NCI-H1436 (cell line): ENCODE data around the gene SORCS1.

Experiments
- DNase-seq: peaks from one replicate; lab custom pipeline; 2025; lab: John Stamatoyannopoulos, UW

The SORCS1 gene

DNA sequence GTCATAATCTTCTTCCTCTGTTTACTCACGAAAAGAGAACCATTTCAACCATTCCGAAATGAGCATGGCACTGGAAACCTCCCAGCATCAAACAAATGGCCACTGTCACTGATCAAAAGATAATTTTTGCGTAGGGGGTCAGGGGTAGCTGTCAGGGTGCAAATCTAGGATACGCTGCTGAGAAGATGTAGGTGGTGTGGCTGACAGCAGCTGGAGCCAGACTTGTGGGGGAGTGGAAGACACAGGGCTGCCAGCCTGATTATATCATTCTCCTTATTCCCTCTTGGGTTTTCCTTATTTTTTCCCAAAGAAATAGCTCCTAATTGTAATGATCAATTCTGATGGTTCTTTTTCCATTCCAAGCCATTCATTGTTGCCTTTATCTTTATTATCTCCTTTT lies 266.1 kb downstream of the SORCS1 start:
- DNase-seq, result no peak

DNA sequence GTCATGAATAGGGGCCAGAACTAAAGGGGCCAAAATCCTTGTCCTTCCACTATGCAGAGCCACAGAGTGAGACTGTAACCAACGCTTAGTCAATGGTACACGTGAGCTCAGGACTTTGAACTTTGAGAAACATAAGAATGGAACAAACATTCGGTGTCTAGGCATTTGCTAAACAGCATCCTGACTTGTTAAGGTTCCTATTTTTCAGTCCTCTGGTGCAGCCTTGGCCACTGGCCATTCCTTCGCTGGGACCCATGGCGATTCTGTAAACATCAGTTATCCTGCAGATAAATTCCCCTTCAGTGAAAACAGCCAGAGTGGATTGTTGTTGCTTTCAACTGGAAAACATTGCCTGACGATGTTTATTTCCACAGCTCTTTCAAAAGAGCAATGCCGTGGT lies 266.8 kb downstream of the SORCS1 start:
- DNase-seq, result no peak

DNA sequence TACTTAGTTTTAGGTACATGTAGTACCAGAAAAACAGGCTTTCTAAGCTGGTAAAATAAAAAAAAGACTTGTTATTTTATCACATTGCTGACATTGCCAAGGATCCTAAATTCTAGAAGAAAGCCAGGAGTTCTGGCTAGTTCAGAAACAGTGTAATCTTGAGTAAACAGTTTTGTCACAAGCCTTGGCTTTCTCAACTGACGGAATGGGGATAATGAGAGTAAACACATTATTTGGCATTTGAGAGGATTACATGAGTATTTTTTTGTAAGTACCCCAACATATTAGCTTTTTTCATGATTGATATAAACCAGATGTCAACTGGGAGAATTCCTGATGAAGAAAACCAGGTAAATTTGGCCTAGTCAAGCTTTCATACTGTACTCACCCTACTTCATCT lies 269.8 kb downstream of the SORCS1 start:
- DNase-seq, result no peak

DNA sequence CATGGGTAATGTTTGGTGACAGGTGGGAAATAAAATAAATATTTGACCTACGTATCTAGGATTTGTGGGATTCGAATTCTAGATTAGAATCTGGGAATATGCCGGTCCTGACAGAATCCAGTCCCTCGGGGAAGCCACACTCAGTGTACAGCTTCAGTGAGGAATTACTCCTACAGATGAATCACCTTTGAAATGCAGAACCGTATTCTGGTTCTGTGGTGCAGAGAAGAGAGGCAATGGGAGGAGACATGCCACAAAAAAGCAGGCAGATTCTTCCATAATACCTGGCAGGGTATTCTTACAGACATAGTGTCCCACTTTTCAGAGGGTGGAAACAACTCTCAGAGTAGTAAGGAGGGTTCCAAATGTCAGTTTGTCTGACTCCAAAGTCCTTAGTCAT lies 286.9 kb downstream of the SORCS1 start:
- DNase-seq, result no peak

DNA sequence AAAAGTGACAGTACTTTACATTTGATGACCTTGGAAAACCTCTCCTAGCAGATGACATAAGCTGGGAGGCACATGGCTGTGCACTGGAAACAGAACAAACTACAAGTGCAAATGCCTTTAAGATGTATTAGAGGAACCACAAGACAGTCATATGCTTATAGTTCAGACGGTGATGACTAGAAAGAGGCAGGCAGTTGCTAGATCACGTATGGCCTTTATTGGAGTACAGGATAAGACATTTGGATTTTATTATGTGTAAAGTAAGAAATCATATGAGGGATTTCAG lies 290.0 kb downstream of the SORCS1 start:
- DNase-seq, result no peak

DNA sequence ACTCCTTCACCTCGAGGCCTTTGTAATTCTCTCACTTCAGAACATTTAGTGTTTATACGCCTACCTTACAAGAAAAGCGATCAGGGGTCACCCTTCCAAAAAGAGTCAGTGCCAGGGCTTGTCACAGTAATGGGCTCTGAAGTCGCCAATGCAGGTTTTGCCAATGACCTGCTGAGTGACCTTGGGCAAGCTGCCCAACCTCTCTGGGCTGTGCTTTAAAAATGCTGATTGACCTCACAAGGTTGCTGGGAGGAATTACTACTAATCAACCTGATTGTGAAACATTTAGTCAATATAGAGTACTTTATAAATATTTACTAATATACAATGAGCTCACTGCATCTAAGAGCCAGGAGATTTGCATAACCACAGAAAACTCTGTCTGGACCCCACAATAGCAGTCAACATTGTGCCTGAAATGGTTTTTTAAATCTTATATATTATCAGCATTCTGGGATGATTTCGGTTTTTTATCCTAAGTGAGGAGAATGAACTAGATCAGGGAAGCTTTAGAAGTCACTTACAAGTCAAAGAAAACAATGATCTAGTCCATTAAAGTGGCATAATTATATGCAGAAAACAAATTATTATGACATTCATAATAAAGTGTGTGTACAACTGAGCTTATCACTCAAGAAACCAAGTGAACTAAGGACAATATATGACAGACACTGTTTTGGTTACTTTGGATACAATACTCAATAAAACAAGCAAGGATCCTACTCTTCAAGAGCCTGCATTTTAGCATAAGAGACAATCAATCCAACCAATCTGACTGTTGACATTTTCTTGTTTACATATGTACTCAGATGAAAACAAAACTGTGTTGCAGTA lies 290.5 kb downstream of the SORCS1 start:
- DNase-seq, result no peak

DNA sequence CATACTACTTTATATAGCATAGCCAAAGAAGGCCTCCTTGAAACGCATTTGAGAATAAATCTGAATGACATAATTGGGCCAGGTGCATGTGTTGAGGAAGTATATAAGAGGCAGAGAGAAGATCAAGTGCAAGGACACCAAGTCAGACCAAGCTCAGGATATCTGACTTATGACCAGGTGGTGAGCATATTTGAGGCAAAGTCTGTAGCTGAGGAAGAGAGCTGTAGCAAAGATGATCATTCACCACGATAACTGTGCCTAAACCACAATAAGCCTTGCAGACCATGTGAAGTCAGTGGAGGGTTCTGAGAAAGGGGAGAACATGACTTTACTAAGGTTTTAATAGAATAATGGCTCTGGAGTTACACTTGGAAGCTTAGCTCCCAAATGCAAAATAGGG lies 292.3 kb downstream of the SORCS1 start:
- DNase-seq, result no peak

DNA sequence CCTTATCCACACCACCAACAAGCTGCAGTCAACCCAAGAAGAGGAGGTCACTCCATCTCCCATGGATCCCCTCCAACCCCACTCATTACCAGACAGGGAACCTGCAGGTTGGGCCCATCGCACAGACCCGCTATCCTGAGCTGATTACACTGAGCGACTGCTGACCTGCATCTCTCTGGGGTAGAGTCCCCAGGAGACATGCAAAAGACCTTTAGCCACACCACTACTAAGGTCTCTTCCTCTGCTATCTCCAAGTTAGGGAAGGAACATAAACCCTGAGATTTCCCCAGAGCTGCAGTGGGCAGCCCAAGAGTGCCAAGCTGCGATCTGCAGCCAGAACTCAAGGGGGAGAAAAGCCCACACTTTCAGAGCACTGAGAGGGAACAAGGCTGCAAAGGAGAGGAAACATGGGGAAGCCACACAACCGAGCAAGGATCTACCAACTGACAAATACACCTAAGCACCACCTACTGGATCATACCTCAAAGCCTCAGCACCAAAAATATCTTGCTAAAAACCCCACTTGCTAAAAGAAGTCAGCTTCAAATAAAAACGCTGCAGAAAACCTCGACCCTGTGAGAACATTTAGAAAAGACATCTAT lies 298.2 kb downstream of the SORCS1 start:
- DNase-seq, result no peak

DNA sequence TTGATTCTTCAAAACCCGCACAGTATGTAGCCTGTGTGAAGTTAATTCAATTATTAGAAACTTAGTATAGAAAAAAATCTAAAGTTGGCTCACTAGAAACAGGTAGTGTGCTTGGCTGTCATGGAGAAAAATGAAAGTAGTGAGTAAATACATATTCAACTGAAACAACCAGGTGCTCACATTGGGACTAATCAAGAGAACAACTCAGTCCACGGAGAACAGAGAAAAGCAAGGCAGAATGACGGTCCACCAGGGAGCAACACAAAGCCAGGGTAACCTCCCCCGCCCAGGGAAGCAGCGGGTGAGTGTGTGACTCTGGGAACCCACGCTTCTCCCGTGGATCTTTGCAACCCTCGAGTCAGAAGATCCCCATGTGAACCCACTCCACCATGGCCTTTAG lies 300.5 kb downstream of the SORCS1 start:
- DNase-seq, result no peak

DNA sequence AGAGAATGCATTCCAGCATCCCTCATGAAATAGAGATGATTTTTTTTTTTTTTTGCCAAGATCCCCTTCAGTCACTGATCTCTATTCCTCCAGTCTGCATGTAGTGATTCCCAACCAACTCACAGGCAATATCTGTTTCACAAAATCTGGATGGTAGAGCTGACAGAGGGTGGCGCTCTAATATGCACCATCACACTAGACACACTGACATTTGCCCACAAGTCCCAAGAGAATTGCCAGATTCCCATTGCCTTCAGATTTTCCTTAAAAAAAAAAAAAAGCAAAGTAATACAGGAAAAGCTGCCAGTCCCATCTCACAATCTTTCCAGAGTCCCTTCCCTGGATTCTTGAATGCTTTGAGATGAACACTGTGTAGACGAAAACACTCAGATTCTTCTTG lies 301.0 kb downstream of the SORCS1 start:
- DNase-seq, result no peak

DNA sequence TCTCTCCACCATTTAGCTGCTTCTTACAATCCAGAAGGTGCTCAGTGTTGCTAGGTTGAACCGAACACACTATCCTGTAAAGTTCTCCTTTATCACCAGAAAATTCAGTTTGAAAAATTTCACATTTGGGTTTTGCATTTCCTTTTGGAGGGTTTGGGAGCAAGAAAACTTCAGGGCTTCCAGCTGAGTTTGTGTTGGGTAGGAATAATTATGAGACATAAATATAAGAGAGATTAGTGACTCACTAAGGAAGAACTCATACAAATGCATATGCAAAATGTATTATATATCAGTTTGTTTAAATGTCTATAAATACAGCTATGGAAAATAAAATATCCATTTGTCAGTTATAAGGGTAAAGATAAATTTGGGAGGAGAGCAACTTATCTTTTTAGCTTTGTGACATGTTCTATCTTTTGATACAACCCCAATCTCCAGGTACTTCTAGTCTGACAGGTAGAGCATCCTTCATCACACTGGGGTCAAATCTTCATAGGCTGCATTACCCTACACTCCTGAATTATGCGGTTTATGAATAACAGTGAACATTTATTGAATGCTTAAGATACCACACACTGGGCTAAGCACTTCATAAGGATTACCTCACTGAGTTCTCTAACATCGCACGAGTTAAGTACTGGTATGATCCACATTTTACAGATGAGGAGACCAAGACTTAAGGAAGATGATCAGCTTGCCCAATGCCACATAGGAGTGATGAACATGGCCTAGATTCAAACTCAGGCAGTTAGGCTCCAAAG lies 304.4 kb downstream of the SORCS1 start:
- DNase-seq, result no peak

DNA sequence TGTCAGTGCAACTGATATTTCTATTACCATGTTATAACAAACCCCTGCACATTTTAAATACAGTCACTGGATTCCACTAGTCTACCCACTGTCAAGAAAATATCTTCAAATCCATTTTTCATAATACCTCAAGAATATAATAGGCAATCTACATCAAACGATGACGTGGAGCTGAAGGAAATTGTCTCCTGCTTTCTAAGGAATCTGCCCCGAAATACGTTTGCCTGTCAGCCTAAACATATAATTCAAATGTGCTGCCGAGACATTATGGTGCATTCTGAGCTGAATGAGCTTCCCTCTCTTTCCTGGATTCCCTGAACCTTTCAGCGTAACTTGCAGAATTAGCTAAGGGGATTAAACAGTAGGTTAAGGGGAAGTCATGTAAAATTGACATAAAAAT lies 306.8 kb downstream of the SORCS1 start:
- DNase-seq, result no peak

DNA sequence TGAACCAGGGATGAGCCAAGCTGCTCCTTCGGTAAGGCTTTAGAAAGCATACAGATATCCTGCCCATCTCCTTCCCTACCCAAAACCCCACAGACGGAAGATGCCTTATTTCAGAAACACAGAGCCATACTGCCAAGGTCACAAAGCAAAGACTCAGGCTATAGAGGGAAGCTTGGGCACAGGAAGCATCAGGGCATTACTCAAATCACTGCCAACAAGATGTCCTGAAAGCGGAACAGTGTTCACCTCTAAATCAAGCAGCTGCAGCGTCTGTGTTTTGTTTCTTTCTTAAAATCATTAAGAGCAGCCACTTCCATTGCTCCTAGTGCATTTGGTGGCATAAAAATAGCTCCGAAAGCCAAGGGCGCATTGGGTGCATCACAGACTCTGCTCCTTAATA lies 307.3 kb downstream of the SORCS1 start:
- DNase-seq, result no peak

DNA sequence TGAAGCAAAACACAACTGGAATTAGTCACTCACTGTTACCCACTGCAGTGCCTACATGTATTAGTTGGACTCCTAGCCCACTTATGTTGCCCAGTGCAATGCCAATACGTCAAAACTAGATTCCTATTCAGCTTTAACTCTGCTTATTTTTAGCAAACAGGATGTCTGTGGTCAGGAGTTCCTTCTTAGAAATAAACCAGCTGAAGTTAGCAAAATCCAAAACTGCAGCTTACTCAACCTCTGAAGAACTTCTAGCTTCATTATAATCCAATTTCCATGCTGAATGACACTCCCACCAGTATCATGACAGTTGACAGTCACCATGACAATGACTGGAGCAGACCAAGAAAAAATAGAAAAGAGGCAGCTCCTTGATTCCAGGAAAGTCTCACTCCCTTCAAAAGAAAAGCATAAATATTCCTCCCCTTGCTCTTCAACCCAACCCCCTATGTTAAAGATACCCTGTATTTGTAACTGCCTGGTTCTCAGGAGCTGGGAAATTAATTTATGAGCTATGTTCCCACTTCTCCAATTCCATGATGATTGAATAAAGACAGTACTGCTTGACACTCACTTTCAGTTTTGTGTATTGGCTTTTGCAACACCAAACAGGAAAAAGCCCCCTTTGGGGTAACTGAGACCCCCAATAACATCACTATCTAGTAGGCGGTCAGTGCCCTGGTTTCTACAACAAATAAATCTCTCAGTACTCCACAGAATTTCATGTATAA lies 327.4 kb downstream of the SORCS1 start:
- no peak for DNase-seq

DNA sequence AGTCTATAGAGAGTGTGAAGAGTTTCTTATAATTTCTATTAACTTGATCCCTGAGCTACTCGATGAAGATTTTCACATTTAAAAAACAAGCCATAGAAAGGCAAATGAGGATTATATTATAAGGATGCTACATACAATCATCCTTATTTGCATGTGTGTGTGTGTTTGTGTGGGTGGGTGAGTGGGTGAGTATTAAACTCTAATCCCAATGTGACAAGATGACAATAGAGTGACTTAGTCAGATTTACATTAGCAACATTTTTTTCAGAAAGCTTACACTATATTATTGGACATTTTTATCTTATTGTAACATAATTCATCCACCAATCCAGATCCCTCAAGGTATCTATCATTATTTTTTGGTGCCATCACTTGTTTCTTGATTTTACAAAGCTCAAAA lies 331.7 kb downstream of the SORCS1 start:
- DNase-seq, result no peak

DNA sequence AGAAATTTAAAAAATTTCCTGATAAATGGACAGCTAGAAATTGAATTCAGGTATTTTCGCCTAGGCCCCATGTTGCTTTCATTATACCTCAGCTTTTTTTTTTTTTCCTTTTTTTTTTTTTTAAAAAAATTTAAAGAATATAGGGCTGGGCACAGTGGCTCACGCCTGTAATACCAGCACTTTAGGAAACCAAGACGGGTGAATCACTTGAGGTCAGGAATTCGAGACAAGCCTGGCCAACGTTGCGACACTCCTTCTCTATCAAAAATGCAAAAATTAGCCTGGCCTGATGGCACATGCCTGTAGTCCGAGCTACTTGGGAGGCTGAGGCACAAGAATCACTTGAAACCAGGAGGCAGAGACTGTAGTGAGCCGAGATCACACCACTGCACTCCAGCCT lies 334.0 kb downstream of the SORCS1 start:
- no peak for DNase-seq

DNA sequence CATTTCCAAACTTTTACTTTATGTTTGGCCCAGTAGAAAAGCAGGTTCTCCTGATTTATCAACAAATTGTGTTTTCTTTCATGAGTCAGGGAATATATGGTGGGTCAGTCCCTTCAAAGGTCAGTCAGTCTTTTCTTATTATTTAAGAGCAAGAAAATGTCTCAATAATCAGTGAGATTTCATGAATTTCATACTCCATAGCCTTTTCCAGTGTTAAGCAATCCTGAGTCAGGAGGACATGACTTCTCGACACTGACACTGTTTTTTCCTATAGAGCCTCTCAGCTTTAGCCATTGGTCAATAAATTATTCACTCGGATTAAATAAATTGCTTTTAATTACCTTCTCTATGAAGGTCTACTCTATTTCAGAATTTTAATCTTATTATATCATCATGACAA lies 334.5 kb downstream of the SORCS1 start:
- no peak for DNase-seq

DNA sequence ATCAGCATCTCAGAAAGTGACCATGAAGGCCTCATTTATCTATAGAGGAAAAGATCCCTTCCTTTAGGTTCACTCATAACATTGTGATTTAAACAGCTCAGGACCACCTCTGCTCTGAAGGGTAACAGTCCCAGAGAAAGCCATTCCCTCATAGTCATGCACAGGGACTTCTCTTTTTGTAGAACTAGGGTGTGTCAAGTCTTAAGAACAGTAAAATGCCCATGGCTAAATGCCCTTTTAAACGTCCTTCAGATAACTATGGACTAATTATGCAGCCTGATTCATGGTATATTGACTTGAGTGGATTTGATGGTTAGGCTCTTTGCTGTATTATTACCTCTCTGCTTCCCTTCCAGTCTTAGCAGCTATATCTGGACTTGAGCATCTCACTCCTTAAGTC lies 337.8 kb downstream of the SORCS1 start:
- DNase-seq, result no peak

DNA sequence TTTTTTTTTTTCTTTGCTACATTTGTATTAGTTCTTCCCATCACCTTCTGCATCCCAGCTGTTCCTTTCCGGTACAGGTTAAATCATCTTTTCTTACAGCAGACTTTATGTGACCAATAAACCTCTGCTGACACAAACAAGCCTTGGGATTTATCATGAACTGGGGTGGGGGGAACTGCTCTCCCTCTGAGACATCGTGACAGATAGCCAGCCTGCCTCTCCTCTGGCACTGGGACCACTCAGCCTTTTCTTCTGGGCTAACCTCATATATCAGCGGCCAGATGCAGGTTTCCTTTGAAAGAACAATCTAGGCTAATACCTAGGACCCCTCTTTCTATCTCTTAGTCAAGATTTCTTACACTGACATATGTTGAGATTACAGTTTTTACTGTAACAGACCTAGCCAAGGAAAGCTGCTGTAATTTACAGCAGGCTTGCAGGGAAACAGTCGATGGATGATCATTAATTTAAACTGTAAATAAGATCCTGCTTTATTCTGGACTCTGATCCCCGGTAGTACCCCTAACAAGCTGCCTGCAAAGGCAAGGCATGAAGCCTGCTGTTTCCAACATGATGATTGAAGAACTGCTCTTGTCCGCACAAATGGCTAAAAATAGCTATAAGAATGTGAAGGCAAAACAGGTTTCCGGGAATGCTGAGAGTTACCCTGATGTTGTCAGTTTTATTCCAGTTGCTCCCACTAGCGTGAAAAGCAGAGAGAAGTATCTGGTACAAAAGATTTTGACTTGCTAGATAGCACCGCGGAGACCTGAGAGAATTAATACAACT lies 338.7 kb downstream of the SORCS1 start:
- DNase-seq, result no peak

DNA sequence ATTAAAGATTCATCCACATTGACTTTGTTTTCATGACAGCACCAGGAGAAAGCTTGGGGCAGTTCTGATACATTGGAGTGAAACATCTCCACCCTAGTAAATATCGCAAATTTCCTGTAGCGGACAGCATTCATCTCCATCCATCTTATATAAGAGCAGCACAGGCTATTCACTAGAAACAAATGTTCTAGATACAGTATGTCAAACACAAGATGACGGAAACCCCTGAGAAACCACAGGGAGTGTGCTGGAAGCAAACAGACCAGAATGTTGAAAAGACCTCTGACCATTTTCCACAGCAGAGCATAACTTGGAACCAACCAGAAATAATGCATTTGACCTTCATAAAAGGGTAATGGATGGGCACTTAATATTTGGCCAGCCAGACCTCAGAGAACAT lies 343.9 kb downstream of the SORCS1 start:
- no peak for DNase-seq

DNA sequence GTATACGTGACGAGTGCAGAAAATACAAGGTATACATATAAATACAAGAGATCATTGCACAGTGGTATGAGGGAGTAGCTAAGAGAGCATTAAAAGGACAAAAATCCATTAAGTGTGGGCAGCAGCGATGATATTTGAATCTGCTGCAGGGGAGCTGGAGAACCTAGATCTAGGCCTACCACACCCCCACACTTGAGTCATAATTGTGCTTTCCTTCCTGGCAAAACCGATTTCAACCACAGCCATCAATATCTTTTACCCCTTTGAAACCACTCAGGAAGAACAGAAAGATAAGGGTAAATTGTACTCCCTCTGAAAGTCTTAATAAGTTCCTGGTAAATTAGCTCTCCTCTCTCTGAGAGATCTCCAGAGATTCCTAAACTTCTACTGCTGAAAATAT lies 345.0 kb downstream of the SORCS1 start:
- no peak for DNase-seq
